Neural progenitor cell (in vitro differentiated cells): ENCODE data around the gene HIPK2. TPM values are rescaled to one million over a fixed set of nuclear protein-coding genes. Genes with fewer than 3 reads are reported as not detected.
A peak's percentile ranks its signal among the peaks of the same experiment; 100 is the strongest.

ENCODE experiments used
- DNase-seq: peaks from one replicate; pipeline ENCODE4 v3.0.0-alpha.2; 2016; ENCODE audit warnings: low spot score
- H2AFZ ChIP-seq: fragments of 200-600 bp; sonication (generic); replicated peaks from 2 replicates; pipeline ENCODE4 v1.6.1; 2016; ENCODE audit warnings: antibody characterized with exemption
- H3F3A ChIP-seq: fragments of 200-600 bp; sonication (generic); 2 replicates; pipeline ENCODE4 v1.6.1; 2016; ENCODE audit warnings: antibody characterized with exemption, low read depth
- H3K27ac ChIP-seq: fragments of 200-600 bp; sonication (generic); 2 replicates; pipeline ENCODE4 v1.5.1; 2016; ENCODE audit warnings: mild to moderate bottlenecking
- H3K27me3 ChIP-seq: fragments of 200-600 bp; sonication (generic); 2 replicates; pipeline ENCODE4 v1.6.1; 2016; ENCODE audit warnings: mild to moderate bottlenecking, moderate library complexity
- H3K36me3 ChIP-seq: fragments of 200-600 bp; sonication (generic); 2 replicates; pipeline ENCODE4 v1.5.1; 2016
- H3K4me1 ChIP-seq: fragments of 200-600 bp; sonication (generic); 2 replicates; pipeline ENCODE4 v1.6.1; 2016; ENCODE audit warnings: mixed run types
- H3K4me2 ChIP-seq: fragments of 200-600 bp; sonication (generic); 2 replicates; pipeline ENCODE4 v1.6.1; 2016
- H3K4me3 ChIP-seq: fragments of 200-600 bp; sonication (generic); 2 replicates; pipeline ENCODE4 v1.5.1; 2016
- H3K79me2 ChIP-seq: fragments of 200-600 bp; sonication (generic); 2 replicates; pipeline ENCODE4 v1.6.1; 2016; ENCODE audit warnings: low read depth
- H3K9ac ChIP-seq: fragments of 200-600 bp; sonication (generic); 2 replicates; pipeline ENCODE4 v1.6.1; 2016
- H3K9me3 ChIP-seq: fragments of 200-600 bp; sonication (generic); 2 replicates; pipeline ENCODE4 v1.5.1; 2016; ENCODE audit warnings: low read depth
- H4K20me1 ChIP-seq: fragments of 200-600 bp; sonication (generic); 2 replicates; pipeline ENCODE4 v1.6.1; 2016; ENCODE audit warnings: low read depth
- H3K27ac Mint-ChIP-seq: 3 replicates; pipeline ENCODE4 v1.8.0; 2021; ENCODE audit warnings: mixed read lengths
- H3K27me3 Mint-ChIP-seq: 2 replicates; pipeline ENCODE4 v1.8.0; 2022; ENCODE audit warnings: low read depth, mild to moderate bottlenecking, inconsistent platforms, moderate library complexity, mixed read lengths; ENCODE audit not compliant: insufficient read depth
- H3K36me3 Mint-ChIP-seq: 3 replicates; pipeline ENCODE4 v1.8.0; 2021; ENCODE audit warnings: mixed read lengths
- H3K4me1 Mint-ChIP-seq: 3 replicates; pipeline ENCODE4 v1.8.0; 2021; ENCODE audit warnings: mixed read lengths
- H3K4me3 Mint-ChIP-seq: 3 replicates; pipeline ENCODE4 v1.8.0; 2021; ENCODE audit warnings: mild to moderate bottlenecking, moderate library complexity, mixed read lengths
- H3K9me3 Mint-ChIP-seq: 3 replicates; pipeline ENCODE4 v1.8.0; 2020; ENCODE audit warnings: mixed read lengths
- CTCF ChIP-seq: fragments of 200-600 bp; sonication (generic); IDR thresholded peaks from 2 replicates; pipeline ENCODE4 v1.5.1; 2017; ENCODE audit warnings: antibody characterized with exemption, mild to moderate bottlenecking
- EZH2 ChIP-seq: fragments of 200-600 bp; sonication (generic); IDR thresholded peaks from 2 replicates; pipeline ENCODE4 v1.6.1; 2017; ENCODE audit warnings: antibody characterized with exemption, mild to moderate bottlenecking, moderate library complexity
- EZH2phosphoT487 ChIP-seq: fragments of 200-600 bp; sonication (generic); IDR thresholded peaks from 2 replicates; pipeline ENCODE4 v1.6.1; 2017; ENCODE audit warnings: antibody characterized with exemption
- total RNA-seq: library from RNA; depleted of rRNA; stranded (reverse); fragments of >200 nt; gene quantifications from 2 replicates; pipeline ENCODE4 v1.2.3, GENCODE V29; 2015; ENCODE audit warnings: low replicate concordance

The HIPK2 gene
- total RNA-seq, 1 donor from 2014 or later = 12.8 TPM

GRCh38 chr7:139696552-139696951 lies 81.2 kb downstream of the HIPK2 start:
- no peaks in the 10 kb centered on the region for H3K27me3 Mint-ChIP-seq
- no peak overlapping the region for H3K4me3 Mint-ChIP-seq
- H3K79me2 ChIP-seq = no peaks in the 10 kb centered on the region

GRCh38 chr7:139695588-139695987 lies 82.2 kb downstream of the HIPK2 start:
- Histone ChIP-seq H3K79me2 (no peaks in the 10 kb centered on the region), H3K4me2 (no peak overlapping the region), H3K27ac (no peak overlapping the region), H3K9ac (no peak overlapping the region), H3K36me3 (no peaks in the 10 kb centered on the region), H3K9me3 (no peaks in the 10 kb centered on the region), H3K4me3 (no peak overlapping the region), H3F3A (peaks cover 10% of the 10 kb centered on the region), H4K20me1 (peaks cover 56% of the 10 kb centered on the region), H3K4me1 (peaks cover 12% of the 10 kb centered on the region), H2AFZ (no peak overlapping the region), H3K27me3 (no peaks in the 10 kb centered on the region)
- H3K4me1 Mint-ChIP-seq = peaks cover 29% of the 10 kb centered on the region
- H3K36me3 Mint-ChIP-seq = peaks cover 14% of the 10 kb centered on the region
- no peaks in the 10 kb centered on the region for H3K9me3 Mint-ChIP-seq
- no peak overlapping the region for H3K4me3 Mint-ChIP-seq
- no peak for TF ChIP-seq EZH2phosphoT487
- TF ChIP-seq CTCF = no peak
- no peak for TF ChIP-seq EZH2
- peak overlapping the region; percentile 36 for H3K27ac Mint-ChIP-seq
- no peak for DNase-seq
- no peaks in the 10 kb centered on the region for H3K27me3 Mint-ChIP-seq

More at GRCh38 chr7:139696552-139696951, 81.2 kb downstream of the HIPK2 start:
- no peak overlapping the region for H2AFZ ChIP-seq
- peaks cover 51% of the 10 kb centered on the region for H4K20me1 ChIP-seq
- Mint-ChIP-seq H3K9me3 (no peaks in the 10 kb centered on the region), H3K36me3 (peaks cover 14% of the 10 kb centered on the region), H3K27ac (no peak overlapping the region), H3K4me1 (peaks cover 25% of the 10 kb centered on the region)
- no peak overlapping the region for H3K27ac ChIP-seq
- TF ChIP-seq CTCF (no peak), EZH2 (no peak), EZH2phosphoT487 (no peak)
- H3F3A ChIP-seq = peaks cover 10% of the 10 kb centered on the region
- no peaks in the 10 kb centered on the region for H3K27me3 ChIP-seq
- H3K9me3 ChIP-seq = no peaks in the 10 kb centered on the region
- no peaks in the 10 kb centered on the region for H3K36me3 ChIP-seq
- no peak for DNase-seq
- H3K4me3 ChIP-seq = no peak overlapping the region
- H3K9ac ChIP-seq = no peak overlapping the region
- H3K4me2 ChIP-seq = no peak overlapping the region
- H3K4me1 ChIP-seq = peaks cover 12% of the 10 kb centered on the region

GRCh38 chr7:139695051-139695450 lies 82.7 kb downstream of the HIPK2 start:
- Histone ChIP-seq H3K4me3 (no peak overlapping the region), H3K4me1 (peaks cover 12% of the 10 kb centered on the region), H2AFZ (no peak overlapping the region), H3K27ac (no peak overlapping the region), H4K20me1 (peaks cover 53% of the 10 kb centered on the region), H3F3A (peaks cover 10% of the 10 kb centered on the region), H3K27me3 (no peaks in the 10 kb centered on the region), H3K9me3 (no peaks in the 10 kb centered on the region), H3K36me3 (no peaks in the 10 kb centered on the region), H3K9ac (no peak overlapping the region), H3K79me2 (no peaks in the 10 kb centered on the region), H3K4me2 (no peak overlapping the region)
- TF ChIP-seq EZH2 (no peak), EZH2phosphoT487 (no peak)
- Mint-ChIP-seq H3K4me1 (peaks cover 29% of the 10 kb centered on the region), H3K27ac (peak overlapping the region; percentile 36), H3K9me3 (no peaks in the 10 kb centered on the region), H3K36me3 (peaks cover 12% of the 10 kb centered on the region), H3K4me3 (no peak overlapping the region), H3K27me3 (no peaks in the 10 kb centered on the region)
- no peak for DNase-seq

GRCh38 chr7:139694389-139694676 lies 83.5 kb downstream of the HIPK2 start:
- Mint-ChIP-seq H3K36me3 (peaks cover 15% of the 10 kb centered on the region), H3K27ac (no peak overlapping the region), H3K4me3 (no peak overlapping the region), H3K4me1 (peaks cover 29% of the 10 kb centered on the region), H3K9me3 (no peaks in the 10 kb centered on the region), H3K27me3 (no peaks in the 10 kb centered on the region)
- Histone ChIP-seq H3F3A (peaks cover 10% of the 10 kb centered on the region), H3K4me1 (peaks cover 12% of the 10 kb centered on the region), H3K79me2 (no peaks in the 10 kb centered on the region), H2AFZ (no peak overlapping the region), H3K27ac (no peak overlapping the region), H3K4me3 (no peak overlapping the region), H3K9me3 (no peaks in the 10 kb centered on the region), H4K20me1 (peaks cover 48% of the 10 kb centered on the region), H3K4me2 (no peak overlapping the region), H3K9ac (no peak overlapping the region), H3K27me3 (no peaks in the 10 kb centered on the region), H3K36me3 (no peaks in the 10 kb centered on the region)
- no peak for DNase-seq
- TF ChIP-seq EZH2phosphoT487 (no peak), CTCF (no peak)
